ENCODE results near the gene KCTD12.

KCTD12 gene

GRCh38 chr13:76853481-76853880 lies 32.7 kb downstream of the KCTD12 start:
- DNase-seq, result no peak

GRCh38 chr13:76852986-76853385 lies 33.2 kb downstream of the KCTD12 start:
- no peak for DNase-seq

- DNase-seq, result no peak
Observed at GRCh38 chr13:76851961-76852360, 34.2 kb downstream of the KCTD12 start.

- no peak for DNase-seq
Observed at GRCh38 chr13:76849493-76849892, 36.7 kb downstream of the KCTD12 start.

- DNase-seq, result no peak
Observed at GRCh38 chr13:76848596-76848995, 37.6 kb downstream of the KCTD12 start.

- DNase-seq, result no peak
Observed at GRCh38 chr13:76846363-76846762, 39.8 kb downstream of the KCTD12 start.

GRCh38 chr13:76845865-76846264 lies 40.3 kb downstream of the KCTD12 start:
- no peak for DNase-seq

GRCh38 chr13:76845367-76845766 lies 40.8 kb downstream of the KCTD12 start:
- no peak for DNase-seq

GRCh38 chr13:76837801-76838200 lies 48.4 kb downstream of the KCTD12 start:
- DNase-seq, result no peak

- DNase-seq, result no peak
Observed at GRCh38 chr13:76836311-76836710, 49.9 kb downstream of the KCTD12 start.

- no peak for DNase-seq
Observed at GRCh38 chr13:76833441-76833954, 52.7 kb downstream of the KCTD12 start.

GRCh38 chr13:76832258-76832988 lies 53.8 kb downstream of the KCTD12 start:
- DNase-seq, result no peak

GRCh38 chr13:76830805-76831204 lies 55.4 kb downstream of the KCTD12 start:
- DNase-seq, result no peak
